Stromal cell of bone marrow (primary cell): ENCODE data around the gene PIP4K2B.

ENCODE experiments used
- DNase-seq: peaks from one replicate; pipeline ENCODE4 v3.0.0-alpha.2; 2012; ENCODE audit warnings: low read depth

The PIP4K2B gene

DNA sequence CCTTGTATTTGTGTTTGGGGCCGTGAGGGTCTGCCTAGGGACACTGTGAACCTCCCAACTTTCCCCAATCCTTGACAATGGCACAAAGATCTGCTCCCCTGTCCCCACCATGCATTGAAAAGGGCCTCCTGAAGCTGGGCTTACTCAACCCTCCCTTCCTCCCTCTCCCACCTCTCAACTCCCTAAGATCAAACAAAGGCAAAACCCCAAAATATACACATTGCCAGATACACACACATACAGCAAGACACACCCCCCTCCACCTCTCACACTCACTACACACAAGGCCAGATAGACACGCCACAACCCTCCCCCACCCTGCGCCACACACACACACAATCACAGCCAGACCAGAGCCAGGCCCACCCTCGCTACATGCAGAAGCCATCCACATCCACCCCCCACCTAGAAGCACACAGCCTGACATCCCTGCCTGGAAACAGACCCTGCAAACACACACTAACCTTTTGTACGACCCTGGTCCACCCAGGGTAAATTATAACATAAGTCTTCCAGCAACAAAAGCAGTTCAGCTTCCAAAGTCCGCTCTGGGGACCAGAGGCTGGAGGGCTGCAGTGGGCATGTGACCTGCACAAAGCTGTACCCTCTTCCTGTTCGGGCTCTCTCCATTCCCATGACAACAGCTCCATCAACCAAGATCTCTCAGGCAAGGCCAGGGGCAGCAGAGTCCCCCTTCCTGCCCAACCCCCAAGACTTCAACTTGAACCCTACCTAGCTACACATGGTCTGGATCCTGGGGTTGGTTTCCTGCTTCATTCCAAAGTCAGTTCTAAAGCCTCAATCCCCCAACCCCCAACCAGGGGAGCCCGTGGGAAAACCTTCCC, 53.1 kb downstream of the PIP4K2B start:
- no peak for DNase-seq

DNA sequence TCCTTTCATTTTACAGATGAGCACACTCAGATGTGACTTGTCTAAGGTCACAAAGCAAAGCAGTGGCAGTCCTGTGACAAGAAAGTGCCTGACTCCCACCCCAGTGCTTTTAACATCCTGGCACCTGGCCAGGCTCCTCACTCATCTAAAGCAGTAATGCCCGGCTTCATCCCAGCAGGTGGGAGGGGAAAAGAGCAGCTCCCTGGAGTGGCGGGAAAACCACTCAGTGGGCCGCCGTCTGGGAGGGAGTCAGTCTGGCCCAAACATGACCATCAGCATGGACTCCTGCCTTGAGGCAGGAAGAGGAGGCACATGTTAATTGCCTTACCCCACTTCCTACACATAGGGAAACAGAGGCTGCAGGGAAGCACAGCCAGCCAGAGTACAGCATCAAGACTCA, 53.8 kb downstream of the PIP4K2B start:
- DNase-seq, result no peak

DNA sequence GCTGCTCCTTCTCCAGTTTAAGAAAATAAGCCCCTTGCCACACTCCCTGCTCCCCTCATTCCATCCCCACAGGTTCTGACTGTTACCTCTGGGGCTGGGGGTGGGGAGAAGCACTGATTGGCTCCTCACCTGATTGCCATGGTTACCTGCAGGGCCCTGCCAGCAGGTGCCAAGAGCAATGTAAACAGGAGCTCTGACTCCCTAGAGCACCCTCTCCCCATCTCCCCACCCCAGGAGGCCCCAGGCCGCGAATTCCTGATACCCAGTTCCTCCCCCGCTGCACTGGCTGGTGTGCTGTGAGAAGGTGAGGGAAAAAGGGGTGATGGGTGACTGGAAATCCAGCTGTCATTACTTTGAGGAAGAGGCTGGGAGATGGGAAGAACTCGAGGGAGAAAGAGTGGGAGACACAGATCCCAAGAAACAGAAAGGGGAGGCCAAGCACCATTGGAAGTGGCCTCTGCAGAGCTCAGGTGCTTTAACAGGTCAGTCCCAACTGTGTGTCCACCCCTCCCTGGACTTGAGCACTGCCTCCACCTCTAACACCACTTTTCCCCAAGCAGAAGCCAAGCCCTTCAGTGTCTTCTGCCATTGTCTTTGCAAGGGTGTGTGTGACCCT, 55.7 kb downstream of the PIP4K2B start:
- no peak for DNase-seq

DNA sequence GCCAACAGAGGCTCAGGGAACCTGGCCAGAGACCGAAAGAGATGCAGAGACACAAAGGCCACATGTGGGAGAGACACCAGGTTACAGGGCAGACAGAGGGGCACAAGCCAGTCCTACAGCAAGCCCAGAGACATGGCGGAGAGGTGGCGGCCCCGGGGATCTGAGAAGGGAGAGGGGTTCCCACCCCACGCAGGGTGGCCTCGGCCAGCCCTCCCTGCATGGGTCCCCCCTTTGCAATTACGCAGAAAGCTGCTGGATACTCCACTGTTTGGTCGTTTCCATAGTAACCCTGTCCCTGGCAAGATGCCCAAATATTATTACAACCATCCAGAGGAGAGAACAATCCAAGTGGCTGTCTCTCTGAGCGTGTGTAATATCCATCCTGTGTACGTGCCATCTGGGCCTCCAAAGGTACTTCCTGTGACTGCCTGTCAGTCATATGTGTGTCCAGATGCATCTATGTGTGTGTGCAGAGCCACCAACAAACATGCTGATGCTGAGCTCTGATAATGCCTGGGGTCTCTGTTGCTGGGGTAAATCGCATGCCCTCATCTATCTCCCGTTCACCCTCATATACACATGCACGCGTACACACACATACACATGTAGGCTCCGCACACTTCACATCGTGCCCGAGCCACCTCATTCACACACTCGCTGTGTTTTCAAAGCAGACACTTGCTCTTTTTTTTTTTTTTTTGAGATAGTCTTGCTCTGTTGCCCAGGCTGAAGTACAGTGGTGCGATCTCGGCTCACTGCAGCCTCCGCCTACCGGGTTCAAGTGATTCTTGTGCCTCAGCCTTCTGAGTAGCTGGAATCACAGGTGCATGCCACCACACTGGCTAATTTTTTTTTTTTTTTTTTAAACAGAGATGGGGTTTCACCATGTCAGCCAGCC, 56.7 kb downstream of the PIP4K2B start:
- DNase-seq, result peak; percentile 76

DNA sequence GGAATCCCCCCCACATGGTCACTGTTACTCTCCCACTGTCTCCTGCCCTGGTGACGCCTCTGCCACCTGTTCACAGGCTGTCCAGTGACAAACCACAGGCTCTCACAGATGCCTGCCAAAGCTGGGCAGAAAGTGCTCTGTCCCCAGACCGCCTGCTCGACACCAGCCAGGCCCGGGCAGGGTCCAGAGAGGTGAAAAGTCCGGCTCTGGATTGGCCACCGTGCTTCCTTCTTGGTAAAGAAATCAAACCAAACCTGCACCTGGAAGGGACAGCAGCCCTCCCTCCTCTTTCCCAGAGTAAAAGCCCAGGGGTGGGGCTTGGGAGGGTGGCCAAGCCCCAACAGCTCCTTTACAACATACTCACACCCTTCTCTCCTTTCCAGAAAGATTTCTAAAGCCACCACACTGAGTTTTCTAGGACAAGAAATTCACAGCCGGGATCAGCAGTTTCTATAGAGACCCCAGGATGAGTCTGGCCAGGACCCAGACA, 57.4 kb downstream of the PIP4K2B start:
- no peak for DNase-seq

DNA sequence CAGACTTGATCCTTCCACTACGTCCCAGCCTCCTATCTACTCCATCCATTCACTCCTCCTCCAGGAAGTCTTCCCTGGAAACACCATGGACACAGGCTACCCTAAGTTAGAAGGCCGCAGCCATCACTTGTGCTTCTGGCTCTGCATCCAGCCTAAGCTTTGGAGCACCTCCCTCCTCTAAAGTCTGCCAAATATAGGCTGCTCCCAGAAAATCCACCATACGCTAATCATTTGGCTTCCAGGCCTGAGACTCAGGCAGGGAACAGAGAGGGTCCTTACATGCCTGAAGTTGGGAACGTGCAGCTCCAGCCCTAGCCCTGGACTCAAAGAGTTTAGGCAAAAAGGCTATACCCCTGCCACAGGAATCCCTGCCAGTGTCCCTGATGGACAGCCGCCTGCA, 57.9 kb downstream of the PIP4K2B start:
- DNase-seq, result no peak

DNA sequence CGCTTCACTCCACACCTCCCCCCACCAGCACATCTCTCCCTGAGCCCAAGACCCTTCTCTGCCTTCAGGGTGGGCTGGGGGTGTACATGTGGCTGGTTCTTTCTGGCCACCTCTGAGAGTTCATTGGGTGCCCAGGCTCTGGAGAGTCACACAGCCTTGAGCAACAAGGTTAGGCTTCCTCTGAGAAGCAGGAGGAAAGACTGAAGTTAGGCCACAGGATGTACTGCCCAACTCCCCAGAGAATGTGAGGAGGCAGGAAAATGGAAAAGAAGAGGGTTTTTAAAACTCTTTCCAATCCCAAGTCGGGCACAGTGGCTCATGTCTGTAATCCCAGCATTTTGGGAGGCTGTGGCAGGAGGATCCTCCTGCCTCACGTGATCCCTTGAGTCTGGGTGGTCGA, 58.5 kb downstream of the PIP4K2B start:
- no peak for DNase-seq

DNA sequence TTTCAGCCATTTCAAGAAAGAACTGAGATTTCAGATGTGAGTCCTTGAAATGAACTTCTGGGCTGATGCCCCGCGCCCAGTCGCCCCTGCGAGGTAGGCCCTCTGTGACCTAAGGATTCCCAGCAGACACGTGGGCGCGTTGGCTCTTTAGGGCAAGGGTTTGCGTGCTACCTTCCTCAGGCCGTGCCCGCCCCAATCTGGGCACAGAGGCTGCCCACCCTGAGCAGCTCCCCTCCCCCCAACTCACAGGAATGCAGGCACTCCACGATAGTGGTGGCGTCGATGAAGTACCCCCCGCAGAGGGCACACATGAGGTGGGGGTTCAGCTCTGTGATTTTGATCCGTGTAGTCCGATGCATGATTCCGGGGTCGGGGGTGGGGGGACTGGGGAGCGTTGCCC, 59.3 kb downstream of the PIP4K2B start:
- DNase-seq, result no peak

DNA sequence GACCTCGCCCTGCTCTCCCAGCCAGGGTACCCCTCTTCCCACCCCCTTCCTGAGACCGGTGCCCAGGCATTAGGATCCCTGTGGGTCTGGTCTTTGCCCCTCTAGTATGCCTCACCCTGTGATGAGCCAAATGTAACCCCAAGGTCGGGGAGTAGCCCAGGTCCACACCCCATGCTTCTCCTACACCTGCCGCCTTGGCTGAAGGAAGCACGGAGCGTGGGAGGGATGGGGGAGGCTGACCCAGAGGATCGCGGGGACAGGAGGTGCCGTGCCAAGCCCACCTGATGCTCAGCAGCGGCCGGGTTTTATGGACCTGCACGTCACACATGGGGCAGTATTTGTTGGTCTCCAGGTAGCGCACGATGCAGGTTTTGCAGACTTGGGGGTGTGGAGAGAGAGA, 60.1 kb downstream of the PIP4K2B start:
- DNase-seq, result no peak

DNA sequence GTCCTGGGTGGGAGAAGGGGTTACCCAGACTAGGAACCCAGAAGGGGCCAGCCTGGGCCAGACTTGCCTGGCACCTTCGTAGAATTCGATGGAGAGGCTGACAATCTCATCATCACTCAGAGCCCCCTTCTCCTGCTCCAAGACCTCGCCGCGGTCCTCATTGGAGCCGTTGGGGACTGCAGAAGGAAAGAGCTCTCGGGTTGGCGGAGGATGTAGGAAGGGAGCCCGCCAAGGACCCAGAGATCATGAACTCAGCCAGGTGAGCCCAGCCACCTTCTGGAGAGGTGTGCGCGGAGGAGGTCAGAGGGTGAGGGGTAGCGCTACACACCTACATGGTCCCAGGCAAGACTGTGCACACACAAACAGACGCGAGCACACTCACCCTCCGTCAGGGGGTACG, 60.7 kb downstream of the PIP4K2B start:
- DNase-seq, result no peak

DNA sequence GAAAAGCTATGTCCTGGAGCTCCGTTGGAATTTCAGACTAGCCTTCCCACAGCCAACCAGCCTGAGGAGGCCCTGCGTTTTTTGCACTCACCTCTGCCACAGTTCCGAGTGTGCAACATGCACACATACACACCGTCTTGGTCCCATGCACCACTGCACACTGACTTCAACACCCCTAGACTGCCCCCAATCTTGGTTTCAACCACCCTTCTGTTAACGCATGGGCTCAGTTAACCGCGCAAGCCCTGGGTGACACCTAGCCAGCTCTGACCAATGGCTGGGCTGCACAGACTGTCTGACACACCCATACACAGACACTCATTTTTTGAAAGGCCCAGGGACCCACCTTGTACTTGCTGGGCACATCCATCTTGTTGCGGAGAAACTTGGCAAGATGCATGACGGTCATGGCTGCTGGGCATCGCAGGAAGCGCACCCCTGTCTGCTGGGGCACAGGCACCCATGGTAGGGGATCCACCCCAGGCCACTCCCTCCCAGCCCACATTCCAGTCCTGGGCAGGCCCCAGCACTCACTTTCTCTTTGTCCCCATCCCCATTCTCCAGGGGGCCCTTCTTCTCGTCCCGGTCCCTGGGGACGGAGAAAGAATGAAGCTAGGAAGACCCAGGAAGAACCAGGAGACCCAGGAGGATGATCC, 61.2 kb downstream of the PIP4K2B start:
- no peak for DNase-seq

DNA sequence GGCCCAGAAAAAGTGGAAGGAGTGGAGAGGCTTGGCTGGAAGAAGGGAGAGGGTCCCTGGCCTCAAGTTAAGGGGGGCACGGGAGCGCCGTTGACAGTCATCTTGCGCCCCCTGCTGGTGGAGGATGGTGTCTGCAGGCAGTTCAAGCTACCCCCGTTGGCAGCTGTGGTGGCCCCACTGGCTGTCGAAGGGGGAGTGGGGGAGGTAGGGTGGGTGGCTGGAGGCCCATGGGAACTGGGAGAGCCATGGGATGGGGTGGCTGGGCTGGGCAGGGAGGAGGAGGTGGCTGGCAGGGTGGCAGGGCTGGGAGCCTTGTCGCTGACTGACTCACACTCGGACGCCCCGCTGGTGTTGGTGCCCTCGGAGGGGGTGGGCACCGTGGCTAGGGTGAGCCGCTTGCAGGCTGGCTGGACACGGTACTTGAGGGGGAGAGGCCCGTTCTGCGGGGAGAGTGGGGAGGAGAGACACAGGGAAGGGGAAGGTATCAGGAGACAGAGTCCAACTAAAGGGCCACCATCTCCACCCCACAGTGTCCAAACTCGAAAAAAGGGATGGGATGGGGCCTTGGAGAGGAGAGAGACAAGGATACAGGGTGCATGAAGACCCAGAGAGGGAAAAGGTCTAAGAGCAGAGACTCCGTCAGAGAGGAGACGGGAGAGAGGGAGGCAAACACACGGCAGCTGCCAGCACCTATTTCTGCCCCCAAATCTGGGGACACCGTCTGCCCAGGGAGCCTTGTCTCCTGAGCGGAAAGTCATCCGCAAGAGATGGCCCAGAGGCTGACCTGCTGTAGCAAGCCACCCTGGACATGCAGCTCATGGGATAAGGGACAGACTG, 64.0 kb downstream of the PIP4K2B start:
- no peak for DNase-seq

DNA sequence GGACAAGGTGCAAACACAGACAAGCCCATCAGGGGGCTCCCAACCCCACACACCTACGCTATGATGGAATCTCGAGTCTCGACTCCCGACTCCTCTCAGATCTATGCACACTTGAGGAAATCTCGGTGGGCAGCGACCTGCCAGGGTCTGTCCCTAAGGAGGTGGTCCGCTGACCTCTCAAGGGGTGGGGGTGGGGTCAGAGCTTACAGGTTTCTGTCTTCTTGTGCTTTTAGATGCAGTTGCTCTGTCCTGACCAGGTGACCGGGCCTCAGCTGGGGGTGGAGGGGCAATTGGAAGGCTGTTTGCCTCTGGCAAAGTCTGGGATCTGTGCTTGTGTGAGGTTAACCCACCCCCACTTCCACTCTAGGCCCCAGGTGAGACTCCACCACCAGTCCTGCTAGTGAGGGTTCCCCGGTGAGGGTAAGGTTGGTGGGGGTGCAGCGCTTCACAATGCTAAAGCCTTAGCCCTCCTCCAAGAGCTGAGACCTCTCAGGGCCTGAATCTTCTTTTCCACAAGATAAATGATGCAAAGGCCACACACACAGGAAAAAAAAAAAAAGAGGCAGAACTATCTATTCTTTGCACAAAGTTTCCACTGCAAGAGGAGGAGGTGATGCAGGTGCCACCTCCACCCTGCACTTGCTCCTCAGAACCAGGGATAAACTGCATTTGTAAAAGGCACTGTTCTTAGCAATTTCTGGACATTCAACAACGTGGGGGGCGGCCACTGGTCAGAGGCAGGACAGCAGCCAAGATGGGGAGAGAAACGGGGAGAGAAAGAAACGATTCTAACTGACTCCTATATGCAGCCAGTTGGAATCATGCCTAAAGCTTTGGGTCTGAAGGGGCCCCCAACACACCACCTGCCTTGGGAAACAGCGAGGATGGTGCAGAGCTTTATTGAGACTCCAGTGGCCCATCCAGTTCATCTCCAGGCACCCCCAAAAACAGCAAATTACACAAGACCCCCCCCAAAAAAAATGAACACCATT, 65.1 kb downstream of the PIP4K2B start:
- no peak for DNase-seq

DNA sequence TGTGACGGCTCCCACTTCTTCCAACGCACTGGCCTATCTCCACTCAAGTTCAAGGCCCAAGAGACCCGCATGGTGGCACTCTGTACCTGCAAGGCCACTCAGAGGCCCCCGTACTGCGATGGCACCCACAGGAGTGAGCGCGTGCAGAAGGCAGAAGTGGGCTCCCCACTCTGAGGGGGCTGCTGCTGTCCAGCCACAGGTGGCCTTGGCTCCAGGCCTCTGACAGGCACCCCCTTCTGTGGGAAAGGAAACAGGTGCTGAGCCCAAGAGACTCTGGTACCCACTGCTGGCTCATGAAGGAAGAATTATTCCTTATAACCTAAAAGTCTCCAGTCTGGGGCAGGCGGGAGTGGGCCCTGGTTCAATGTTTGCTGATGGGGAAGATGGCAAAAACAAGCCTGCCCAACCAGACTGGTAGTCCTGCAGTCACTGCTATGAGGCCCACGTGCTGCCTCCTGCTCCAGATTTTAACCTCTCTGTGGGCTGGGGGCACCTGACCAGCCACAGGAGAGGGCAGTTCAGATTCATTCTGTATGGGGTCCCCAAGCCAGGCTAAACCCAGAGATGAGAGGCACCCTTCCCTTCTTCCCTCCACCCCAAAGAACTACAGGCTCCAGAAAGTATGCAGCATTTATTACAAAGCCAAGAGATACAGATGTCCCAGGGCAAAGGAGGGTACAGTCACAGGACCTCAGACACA, 65.9 kb downstream of the PIP4K2B start:
- no peak for DNase-seq

DNA sequence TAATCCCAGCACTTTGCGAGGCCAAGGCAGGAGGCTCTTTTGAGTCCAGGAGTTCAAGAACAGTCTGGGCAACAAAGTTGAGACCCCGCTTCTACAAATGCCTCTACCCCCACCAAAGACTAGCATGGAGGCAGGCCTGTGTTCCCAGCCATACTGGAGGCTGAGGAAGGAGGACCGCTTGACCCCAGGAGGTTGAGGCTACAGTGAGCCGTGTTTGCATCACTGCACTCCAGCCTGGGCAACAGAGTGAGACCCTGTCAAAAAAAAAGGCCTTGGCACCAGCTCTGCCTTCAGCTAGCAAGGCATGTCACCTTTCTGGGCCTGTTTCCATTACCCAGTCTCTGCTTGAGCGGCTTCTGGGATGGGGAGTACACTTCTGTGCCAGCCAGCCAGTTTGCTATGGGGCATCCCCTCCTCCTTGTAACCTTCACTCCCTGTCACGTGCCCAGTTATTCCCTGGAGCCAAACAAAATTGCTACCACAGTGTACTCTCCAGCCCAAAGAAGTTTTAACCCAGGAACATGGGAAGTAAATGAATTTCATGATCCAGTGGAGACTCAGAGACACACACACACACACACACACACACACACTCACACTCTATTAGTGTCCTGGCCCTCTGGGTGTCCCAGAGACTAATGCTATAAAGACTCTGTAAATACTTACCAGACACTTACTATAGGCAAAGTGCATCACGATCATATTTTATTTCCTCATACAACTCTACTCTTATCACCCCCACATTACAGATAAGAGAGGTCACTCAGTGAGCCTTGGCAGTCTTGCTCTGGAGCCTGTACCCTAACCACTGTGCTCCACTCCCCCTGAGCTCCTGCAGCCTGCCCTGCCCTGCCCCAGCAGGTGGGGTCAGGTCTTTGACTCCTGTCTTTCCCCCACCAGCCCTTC, 66.7 kb downstream of the PIP4K2B start:
- DNase-seq, result no peak

DNA sequence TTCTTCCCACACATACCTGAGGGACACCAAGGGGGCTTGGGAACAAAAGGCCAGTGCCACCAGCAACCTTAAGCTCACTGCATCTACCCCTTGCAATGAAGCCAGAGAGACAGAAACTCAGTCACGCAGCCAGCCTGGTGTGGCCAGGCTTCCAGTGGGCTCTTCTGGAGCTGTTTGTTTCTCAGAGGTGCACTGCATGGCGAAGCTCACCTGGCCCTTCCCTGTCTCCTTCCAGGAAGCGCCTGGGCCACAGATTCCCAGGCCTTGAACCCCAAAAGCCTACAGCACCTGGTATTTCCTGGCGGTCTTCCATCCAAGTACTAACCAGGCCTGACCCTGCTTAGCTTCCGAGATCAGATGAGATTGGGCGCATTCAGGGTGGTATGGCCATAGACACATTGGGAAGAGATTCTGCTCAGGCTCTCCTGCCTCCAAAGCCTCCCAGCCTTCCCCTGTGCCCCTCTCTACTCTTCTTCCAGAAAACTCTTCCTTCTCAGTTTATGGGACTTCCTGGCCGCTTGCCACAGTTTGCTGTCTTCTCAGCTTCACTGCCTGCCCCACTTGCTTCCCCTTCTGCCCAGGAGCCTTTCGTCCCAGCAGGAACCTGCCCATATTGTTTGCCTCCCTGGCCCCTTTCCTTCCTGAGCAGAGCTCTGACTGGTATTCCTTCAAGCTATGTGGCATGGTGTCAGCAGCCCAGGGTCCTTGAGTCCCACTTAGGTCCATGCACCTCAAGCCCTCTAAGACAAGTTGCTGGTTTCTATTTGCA, 67.6 kb downstream of the PIP4K2B start:
- no peak for DNase-seq
